Measurements from ENCODE around the gene IFT57. TPM values are rescaled to one million over a fixed set of nuclear protein-coding genes. Genes with fewer than 3 reads are reported as not detected.

IFT57 gene
- polyA plus RNA-seq, 2 donors: 6.2 to 14.3 TPM

DNA sequence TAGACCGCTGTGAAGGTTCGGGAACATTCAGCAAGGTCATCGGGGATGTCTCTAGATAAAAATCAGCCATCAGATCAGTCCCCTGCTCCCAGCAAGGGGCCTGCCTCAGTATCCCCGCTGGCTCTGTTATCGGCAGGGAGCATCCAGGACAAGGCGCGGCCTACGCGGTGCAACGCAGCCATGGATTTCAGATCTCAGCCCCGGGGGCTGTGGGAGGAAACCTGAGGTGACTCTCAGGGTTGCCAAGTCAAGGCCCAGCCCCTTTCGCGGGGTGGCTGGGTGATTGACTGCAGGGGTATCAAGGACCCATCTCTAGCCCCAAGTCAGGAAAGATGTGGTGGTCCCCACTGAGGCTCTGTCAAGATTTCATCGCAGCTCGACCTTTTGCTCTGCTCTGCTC is 108.2 kb downstream of the IFT57 start:
- Histone ChIP-seq H3K36me3 (ENCODE audit: control insufficient read depth in 2 of 2, insufficient read depth in 2 of 2, low read length in 1 of 2) (no peaks in the 10 kb centered on the region), H3K27me3 (ENCODE audit: control insufficient read depth in 1 of 2, insufficient read depth in 2 of 2, low read length in 2 of 2) (no peaks in the 10 kb centered on the region), H3K4me1 (ENCODE audit: control insufficient read depth in 2 of 2, insufficient read depth in 2 of 2, low read length in 1 of 2) (peaks cover 0 to 7% of the 10 kb centered on the region in 2 donors), H3K27ac (ENCODE audit: low read depth in 2 of 2, low read length in 1 of 2) (peak overlapping the region; percentile 62 to 76), H3K9me3 (ENCODE audit: control insufficient read depth in 2 of 2, insufficient read depth in 1 of 2, low read depth in 1 of 2, low read length in 1 of 2) (no peaks in the 10 kb centered on the region), H3K4me3 (ENCODE audit: low read depth in 1 of 2, low read length in 2 of 2) (no peak overlapping the region)
- WGBS, 2 donors: 94% methylated on average over 15 of the region's 15 CpGs

DNA sequence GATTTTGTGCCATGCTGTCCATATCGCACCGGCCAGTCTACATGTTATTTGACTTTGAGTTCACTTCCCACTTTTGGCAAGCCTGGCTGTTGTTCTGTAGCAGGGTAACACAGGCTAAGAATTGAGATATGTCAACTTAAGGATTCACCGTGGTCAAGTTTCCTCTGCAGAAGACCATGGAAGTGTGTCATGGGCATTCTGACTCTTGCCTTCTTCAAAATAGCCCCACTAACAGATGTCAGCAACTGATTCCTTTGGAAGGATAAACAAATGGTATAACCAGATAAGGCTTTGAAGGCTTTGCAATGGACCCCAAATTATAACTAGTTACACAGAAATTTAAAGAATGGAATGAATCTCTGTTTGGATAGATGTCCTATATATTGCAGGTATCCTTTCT is 111.3 kb downstream of the IFT57 start:
- no peaks in the 10 kb centered on the region for H3K9me3 ChIP-seq (ENCODE audit: control insufficient read depth in 2 of 2, insufficient read depth in 1 of 2, low read depth in 1 of 2, low read length in 1 of 2)
- WGBS, 2 donors: 92 to 94% methylated on average over 3 of the region's 3 CpGs
- no peak overlapping the region for H3K4me3 ChIP-seq (ENCODE audit: low read depth in 1 of 2, low read length in 2 of 2)
- no peaks in the 10 kb centered on the region for H3K27me3 ChIP-seq (ENCODE audit: control insufficient read depth in 1 of 2, insufficient read depth in 2 of 2, low read length in 2 of 2)
- H3K27ac ChIP-seq (ENCODE audit: low read depth in 2 of 2, low read length in 1 of 2): no peak overlapping the region
- H3K36me3 ChIP-seq (ENCODE audit: control insufficient read depth in 2 of 2, insufficient read depth in 2 of 2, low read length in 1 of 2): no peaks in the 10 kb centered on the region
- peaks cover 0 to 7% of the 10 kb centered on the region in 2 donors for H3K4me1 ChIP-seq (ENCODE audit: control insufficient read depth in 2 of 2, insufficient read depth in 2 of 2, low read length in 1 of 2)

Other genes starting within 250 kb of the IFT57 start
- 10 to 100 TPM; 73.6 to 73.7 TPM for gene CD47, start 131.4 kb downstream of the IFT57 start, polyA plus RNA-seq
- not detected for gene HHLA2, start 74.1 kb upstream of the IFT57 start, polyA plus RNA-seq